ENCODE results near the gene ACR.

DNA sequence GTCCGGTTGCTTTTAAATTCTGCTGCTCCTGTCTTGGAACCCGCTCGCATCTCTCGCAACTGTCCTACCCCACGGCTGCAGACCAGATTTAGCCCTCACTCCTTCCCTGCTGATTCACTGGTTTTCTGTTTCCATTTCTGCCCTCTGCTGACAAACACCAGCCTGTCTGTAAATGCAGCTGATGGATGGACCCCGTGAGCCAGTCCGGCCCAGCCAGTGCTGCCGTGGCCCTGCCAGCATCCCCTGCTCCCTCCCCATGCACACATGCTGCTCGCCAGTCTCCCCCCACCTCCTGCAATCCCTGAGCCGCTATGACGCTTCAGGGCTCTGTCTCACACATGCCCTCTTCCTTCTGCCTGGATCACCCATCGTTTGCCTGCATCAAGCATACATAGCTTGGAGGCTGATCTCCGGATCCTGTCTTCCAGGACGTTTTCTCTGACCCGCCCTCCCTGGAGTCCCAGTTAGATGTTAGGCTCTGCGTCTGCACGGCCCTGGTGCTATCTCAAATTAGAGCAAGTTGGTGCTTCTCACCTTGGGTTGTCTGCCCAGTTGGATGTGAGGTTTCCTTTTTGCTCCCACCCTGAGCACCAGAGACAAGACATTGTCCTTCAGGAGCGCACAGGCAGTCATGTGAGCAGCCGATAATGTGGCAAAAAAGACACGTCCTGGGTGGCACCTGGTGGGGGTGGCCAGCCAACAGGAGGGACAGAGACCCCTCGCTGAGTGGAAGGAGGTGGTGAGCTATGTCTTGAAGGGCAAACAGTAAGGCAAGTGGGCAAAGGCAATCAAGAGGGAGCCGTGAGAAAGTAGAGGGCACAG, 4.3 kb upstream of the ACR start:
- TF ChIP-seq, protein P1, sequence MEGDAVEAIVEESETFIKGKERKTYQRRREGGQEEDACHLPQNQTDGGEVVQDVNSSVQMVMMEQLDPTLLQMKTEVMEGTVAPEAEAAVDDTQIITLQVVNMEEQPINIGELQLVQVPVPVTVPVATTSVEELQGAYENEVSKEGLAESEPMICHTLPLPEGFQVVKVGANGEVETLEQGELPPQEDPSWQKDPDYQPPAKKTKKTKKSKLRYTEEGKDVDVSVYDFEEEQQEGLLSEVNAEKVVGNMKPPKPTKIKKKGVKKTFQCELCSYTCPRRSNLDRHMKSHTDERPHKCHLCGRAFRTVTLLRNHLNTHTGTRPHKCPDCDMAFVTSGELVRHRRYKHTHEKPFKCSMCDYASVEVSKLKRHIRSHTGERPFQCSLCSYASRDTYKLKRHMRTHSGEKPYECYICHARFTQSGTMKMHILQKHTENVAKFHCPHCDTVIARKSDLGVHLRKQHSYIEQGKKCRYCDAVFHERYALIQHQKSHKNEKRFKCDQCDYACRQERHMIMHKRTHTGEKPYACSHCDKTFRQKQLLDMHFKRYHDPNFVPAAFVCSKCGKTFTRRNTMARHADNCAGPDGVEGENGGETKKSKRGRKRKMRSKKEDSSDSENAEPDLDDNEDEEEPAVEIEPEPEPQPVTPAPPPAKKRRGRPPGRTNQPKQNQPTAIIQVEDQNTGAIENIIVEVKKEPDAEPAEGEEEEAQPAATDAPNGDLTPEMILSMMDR (conservative IDR thresholded peaks at IDR 0.05; ENCODE audit: low read depth, low read length) = 0 out of 2 replicates have a peak, but pooled peaks have one; percentile 10
- TF ChIP-seq POLR2A (IDR thresholded peaks at IDR 0.05; ENCODE audit: low read depth, low read length) (no peak), CEBPB (IDR thresholded peaks at IDR 0.05; ENCODE audit: low read depth, low read length) (no peak), RAD21 (IDR thresholded peaks at IDR 0.05; ENCODE audit: low read length) (no peak), FOS (IDR thresholded peaks at IDR 0.05; ENCODE audit: low read depth, low read length) (no peak), BHLHE40 (IDR thresholded peaks at IDR 0.05; ENCODE audit: low read depth, low read length) (no peak), MAZ (IDR thresholded peaks at IDR 0.05; ENCODE audit: borderline replicate concordance, low read depth, low read length) (0 out of 2 replicates have a peak, but pooled peaks have one; percentile 26)
- TF ChIP-seq, protein P2, sequence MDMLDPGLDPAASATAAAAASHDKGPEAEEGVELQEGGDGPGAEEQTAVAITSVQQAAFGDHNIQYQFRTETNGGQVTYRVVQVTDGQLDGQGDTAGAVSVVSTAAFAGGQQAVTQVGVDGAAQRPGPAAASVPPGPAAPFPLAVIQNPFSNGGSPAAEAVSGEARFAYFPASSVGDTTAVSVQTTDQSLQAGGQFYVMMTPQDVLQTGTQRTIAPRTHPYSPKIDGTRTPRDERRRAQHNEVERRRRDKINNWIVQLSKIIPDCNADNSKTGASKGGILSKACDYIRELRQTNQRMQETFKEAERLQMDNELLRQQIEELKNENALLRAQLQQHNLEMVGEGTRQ (IDR thresholded peaks at IDR 0.05; ENCODE audit: low read depth, low read length) = no peak

Data from IMR-90 (cell line).